Measurements from ENCODE around the gene ANKRD44.

DNA sequence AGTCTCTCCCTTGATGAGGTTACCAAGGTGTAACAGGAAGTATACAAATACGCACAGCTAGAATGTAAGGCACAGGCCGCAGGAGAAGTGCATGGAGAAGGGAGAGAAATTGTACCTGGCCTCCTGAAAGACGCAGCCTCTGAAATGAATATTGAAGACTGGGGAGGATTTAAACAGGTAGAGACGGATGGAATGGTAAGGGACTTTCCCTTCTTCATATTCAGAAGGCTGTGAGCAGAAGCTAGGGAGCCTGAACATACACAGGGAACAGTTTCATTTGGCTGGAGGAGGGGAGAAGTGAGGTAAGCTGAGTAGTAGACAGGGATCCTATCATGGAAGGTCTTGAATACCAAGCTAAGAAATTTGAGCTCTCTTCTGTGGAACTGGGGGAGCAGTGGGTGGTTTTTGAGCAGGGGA is 112.7 kb downstream of the ANKRD44 start:
- no peak for TF ChIP-seq EZH2 (IDR thresholded peaks at IDR 0.05; ENCODE audit: insufficient read depth, poor library complexity, severe bottlenecking)
- TF ChIP-seq EZH2phosphoT487 (IDR thresholded peaks at IDR 0.05; ENCODE audit: insufficient read depth, low read depth): no peak
